ENCODE results near the gene EGFL8. TPM values are rescaled to one million over a fixed set of nuclear protein-coding genes. Genes with fewer than 3 reads are reported as not detected.
"Not testable (repeated sequence)": the region's sequence is repeated elsewhere in the genome, so short reads cannot be mapped to it uniquely, and the experiment has no call there.

EGFL8 gene
- polyA plus RNA-seq, 3 donors, result 24.0 to 44.4 (median 24.3) TPM

DNA sequence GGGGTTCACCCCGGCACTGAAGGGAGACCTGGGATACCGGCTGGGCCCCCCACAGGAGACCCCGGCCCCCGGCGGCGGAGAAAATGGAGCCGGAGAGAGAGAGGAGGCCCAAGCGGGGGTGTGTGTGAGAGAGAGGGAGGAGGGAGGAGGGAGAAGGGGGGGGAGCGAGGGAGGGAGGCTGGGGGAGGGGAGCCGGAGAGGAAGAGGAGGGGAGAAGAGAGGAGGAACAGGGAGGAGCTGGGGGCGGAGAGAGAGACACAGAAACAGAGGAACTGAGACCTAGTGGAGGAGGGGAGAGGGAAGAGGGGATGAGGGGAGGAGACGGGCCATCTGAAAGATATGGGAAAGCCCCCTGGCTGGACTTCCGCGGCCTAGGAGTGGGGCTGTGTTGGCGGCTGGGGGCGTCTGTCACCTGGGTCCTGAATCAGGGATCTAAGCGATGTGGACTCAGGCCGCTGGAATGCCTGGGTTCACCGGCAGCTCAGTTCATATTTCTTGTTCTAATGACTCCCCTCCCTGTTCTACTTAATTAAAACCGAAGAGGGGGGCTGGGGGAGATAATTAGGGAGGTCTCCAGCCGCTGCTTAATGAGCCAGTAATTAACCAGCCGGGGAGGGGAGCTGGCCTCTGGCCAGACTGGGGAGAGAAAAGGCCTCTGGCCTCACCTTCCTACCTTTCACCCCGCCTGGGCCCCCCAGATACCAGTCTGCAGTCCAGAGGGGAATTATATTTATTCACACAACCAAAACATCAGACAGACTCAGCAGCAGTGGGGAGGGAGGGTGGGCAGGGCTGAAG, 25.9 kb downstream of the EGFL8 start, which contains the start of gene PBX2:
Gene PBX2, minus strand, starts transcription at position 149 of the 798 bp plus-strand sequence. CDS start 287 bp downstream, outside the sequence.
- peak in 10 of 11 donors; percentile 83 to 95 (median 90) for DNase-seq (ENCODE audit: extremely low read depth in 1 of 11, low read depth in 9 of 11, low spot score in 4 of 11)

DNA sequence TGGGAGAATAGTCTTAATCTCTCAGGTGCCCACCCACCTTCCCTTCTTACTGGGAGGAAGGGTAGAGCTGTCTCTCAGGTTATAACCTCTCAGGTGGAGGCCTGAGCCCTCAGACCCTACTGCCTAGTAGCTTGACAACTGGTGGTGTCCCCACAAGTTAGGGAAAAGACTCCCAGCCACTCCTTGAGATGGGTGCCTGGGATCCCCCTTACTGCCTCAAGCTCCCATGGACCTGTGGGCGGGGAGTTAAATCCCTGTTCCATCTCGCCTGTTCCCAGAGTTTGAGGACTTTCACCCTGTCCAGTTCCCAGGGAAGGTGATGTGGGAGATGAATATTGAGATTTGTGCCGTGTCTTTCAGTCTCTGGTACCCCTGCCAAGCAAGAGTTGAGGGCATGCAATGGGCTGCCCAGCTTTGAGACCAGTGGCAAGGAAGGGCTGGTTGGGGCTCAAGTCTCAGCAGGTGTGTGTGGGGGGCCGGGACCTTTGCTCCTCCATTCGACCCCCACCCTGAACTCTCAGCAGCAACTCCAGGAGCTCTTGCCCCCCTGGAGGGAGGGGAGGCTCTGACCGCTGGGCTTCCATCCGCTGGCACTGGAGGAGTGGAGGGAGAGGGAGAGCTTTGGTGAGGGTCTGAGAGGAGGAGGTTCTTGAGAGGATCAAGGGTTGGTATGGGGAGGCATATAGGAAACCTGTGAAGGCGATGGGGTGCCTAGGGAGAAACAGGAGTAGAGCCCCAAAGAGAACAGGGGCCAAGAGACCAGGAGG, 26.7 kb downstream of the EGFL8 start:
- no peak for DNase-seq (ENCODE audit: extremely low read depth in 1 of 11, low read depth in 9 of 11, low spot score in 4 of 11)

- DNase-seq (ENCODE audit: extremely low read depth in 1 of 11, low read depth in 9 of 11, low spot score in 4 of 11), result no peak
Observed at GRCh38 chr6:32191696-32192607, 27.6 kb downstream of the EGFL8 start.

GRCh38 chr6:32192608-32193039, 28.2 kb downstream of the EGFL8 start, which contains the start of gene GPSM3:
TSS of gene GPSM3 (minus strand) at chr6:32192643. CDS start at chr6:32192513, 130 bp downstream.
- DNase-seq (ENCODE audit: extremely low read depth in 1 of 11, low read depth in 9 of 11, low spot score in 4 of 11), result no peak

- not testable (repeated sequence) for DNase-seq (ENCODE audit: extremely low read depth in 1 of 11, low read depth in 9 of 11, low spot score in 4 of 11)
Observed at GRCh38 chr6:32193096-32193495, 28.7 kb downstream of the EGFL8 start.

GRCh38 chr6:32194388-32194787, 30.0 kb downstream of the EGFL8 start:
- no peak for DNase-seq (ENCODE audit: extremely low read depth in 1 of 11, low read depth in 9 of 11, low spot score in 4 of 11)

- DNase-seq (ENCODE audit: extremely low read depth in 1 of 11, low read depth in 9 of 11, low spot score in 4 of 11), result peak in 1 of 11 donors; percentile 41
Observed at GRCh38 chr6:32194825-32195651, 30.6 kb downstream of the EGFL8 start.

GRCh38 chr6:32195652-32195901, 31.2 kb downstream of the EGFL8 start:
- DNase-seq (ENCODE audit: extremely low read depth in 1 of 11, low read depth in 9 of 11, low spot score in 4 of 11), result peak; percentile 98 to 100 (median 100)

DNA sequence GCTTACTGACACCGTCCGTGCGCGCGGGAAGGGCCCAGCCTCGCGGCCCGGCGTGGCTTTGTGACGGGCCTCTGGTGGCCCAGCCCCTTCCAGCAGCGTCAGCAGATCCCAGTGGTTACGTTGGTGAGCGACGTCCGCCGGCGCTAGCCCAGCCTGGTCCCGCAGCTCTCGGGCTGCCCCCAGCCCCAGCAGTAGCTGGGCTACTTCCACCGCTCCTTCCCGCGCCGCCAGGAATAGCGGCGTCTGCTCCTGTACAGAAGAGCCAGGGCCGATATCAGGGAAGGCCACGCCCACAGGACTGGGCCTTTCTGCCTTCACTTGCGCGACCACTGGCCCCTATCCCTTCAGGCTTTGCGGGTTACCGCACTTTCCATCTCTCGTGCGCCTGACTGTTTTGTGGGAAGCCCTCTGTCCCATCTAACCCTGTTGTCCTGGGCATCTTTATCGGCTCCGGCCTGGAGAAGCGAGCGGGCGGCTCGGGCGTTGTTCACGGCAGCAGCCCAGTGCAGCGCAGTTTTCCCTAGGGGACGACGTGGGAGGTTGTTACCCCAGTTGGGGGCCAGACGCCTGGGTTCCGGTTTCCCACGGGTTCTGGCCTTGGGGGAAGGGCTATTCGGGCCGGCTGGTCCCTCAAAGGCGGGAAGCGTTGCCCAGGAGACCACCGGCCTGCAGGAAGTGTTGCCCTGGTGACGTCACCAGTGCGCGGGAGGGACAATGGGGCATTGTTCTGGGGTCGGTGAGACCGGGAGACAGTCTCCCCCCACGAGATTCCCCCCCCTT, 31.7 kb downstream of the EGFL8 start:
- peak in 10 of 11 donors; percentile 84 to 93 (median 90) for DNase-seq (ENCODE audit: extremely low read depth in 1 of 11, low read depth in 9 of 11, low spot score in 4 of 11)

DNA sequence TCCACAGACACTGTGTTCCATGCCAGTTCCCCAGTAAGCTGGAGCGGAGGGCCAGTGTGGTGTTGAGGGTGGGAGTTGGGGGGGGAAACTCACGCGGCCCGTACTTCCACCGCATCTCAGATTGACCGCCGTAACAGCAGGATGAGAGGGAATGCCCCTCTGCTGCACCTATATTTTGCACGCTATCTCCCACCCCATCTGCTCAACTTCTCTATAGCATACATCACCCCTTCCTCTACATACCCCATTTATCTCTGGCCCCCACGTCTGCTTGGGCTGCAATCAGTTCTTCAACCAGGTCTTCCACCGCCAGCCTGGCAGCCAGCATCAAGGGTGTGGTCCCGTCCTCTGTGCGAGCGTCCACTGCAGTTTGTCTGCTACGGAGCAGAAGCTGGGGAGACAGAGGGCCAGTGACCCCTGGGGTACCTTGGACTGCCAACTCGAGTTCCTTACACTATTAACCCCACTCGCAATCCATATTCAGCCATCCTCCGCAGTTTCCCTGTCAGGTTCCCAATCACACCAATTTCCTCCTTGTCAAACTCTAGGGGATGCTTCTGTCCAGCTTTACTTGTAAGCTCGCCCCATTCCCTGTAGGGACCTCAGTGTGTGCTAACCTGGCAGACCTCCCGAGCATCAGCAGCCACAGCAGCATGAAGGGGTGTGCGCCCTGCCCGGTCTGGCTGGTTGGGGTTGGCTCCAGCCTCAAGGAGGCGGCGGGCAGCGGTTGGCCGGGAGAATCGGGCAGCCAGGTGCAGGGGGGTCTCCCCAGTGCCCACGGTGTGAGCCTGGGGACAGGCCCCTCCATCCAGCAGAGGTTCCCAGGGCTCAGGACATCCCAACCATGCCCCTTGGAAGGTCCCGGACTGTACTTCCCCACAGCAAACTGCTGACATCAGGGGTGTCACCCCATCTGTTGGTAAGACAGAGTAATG, 32.6 kb downstream of the EGFL8 start:
- peak in 1 of 11 donors; percentile 18 for DNase-seq (ENCODE audit: extremely low read depth in 1 of 11, low read depth in 9 of 11, low spot score in 4 of 11)

DNA sequence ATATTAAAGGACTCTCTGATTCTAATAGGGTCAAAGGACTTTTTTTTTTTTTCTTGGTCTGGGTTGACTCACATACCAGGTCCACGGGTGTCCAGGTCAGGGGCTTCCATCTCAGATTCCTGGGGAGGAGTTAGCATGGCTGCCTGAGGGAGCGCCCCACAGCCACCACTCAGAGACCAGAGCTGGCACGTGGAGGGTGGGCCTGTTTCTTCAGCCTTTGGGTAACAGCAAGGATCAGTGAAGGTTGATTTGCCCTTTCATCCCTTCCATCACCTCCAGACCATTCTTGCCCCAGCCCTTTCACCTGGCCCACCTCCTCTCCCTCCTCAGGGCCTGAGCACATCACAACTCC, 33.9 kb downstream of the EGFL8 start:
- DNase-seq (ENCODE audit: extremely low read depth in 1 of 11, low read depth in 9 of 11, low spot score in 4 of 11), result no peak

DNA sequence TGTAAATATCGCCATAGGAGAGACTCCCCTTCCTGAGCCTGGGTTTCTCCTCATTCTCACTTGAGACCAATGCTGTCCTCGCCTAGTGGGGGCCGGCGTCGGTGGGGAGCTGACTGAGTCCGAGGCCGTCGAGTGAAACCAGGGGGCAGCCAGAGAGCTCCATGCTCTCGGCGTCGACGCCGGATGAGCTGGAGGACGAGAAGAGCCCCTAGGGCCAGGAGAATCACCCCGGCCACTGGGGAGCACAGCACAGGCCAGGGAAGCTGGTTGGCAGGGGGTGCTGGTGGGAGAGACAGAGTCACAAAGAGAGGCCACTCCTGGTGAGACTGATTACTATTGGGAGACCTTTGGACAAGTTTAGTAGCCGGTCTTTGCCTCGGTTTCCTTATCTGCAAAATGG, 34.5 kb downstream of the EGFL8 start:
- DNase-seq (ENCODE audit: extremely low read depth in 1 of 11, low read depth in 9 of 11, low spot score in 4 of 11), result no peak

GRCh38 chr6:32200711-32201475, 36.5 kb downstream of the EGFL8 start:
- DNase-seq (ENCODE audit: extremely low read depth in 1 of 11, low read depth in 9 of 11, low spot score in 4 of 11), result no peak

DNA sequence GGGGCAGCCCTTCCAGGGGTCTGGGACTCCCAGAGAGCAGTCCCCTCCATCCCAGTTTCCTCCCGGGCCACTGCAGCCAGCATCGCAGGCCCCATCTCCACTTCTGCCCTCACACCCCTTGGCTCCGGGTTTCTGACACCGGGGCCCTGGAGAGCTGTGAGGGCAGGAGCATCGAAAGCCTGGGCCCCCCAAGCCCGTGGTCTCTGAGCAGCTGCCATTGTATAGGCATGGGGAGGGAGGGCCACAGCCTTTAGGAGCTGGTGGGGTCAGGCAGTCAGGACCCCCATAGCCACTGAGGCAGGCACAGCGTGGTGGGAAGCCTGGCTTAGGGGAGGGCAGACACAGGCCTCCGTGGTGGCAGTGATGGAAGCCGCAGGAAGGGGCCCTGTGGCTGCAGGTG, 37.8 kb downstream of the EGFL8 start:
- DNase-seq (ENCODE audit: extremely low read depth in 1 of 11, low read depth in 9 of 11, low spot score in 4 of 11), result no peak

GRCh38 chr6:32203426-32204267, 39.3 kb downstream of the EGFL8 start:
- DNase-seq (ENCODE audit: extremely low read depth in 1 of 11, low read depth in 9 of 11, low spot score in 4 of 11), result no peak
